ENCODE measurements around the gene TUBGCP2.
"Not testable (repeated sequence)": the region's sequence is repeated elsewhere in the genome, so short reads cannot be mapped to it uniquely, and the experiment has no call there.

TUBGCP2 gene

GRCh38 chr10:133324198-133324792, 15.6 kb upstream of the TUBGCP2 start:
- TF ChIP-seq ZNF274 (IDR thresholded peaks at IDR 0.05; ENCODE audit: low read depth, low read length), result no peak
- H3K4me3 ChIP-seq (ENCODE audit: low read length), result no peak overlapping the region

DNA sequence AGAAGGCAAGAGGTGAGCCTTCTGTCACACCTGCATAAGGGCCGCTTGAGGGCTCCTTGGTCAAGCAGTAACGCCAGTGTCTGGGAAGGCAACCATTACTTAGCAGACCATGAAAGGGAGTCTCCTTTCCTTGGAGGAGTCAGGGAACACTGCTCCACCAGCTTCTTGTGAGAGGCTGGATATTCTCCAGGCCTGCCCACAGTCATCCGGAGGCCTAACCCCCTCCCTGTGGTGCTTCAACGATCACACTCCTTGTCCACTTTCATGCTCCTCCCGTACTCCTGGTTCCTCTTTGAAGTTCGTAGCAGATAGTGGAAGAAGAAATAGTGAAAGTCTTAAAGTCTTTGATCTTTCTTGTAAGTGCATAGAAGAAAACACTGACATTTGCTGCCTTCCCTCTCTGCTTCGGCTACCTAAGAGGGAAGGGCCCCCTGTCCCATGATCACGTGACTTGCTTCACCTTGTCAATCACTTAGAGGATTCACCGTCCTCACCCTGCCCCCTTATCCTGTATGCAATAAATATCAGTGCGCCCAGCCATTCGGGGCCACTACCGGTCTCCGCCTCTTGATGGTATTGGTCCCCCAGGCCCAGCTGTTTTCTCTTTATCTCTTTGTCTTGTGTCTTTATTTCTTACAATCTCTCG, 13.5 kb upstream of the TUBGCP2 start:
- H3K4me3 ChIP-seq (ENCODE audit: low read length), result not testable (repeated sequence)

DNA sequence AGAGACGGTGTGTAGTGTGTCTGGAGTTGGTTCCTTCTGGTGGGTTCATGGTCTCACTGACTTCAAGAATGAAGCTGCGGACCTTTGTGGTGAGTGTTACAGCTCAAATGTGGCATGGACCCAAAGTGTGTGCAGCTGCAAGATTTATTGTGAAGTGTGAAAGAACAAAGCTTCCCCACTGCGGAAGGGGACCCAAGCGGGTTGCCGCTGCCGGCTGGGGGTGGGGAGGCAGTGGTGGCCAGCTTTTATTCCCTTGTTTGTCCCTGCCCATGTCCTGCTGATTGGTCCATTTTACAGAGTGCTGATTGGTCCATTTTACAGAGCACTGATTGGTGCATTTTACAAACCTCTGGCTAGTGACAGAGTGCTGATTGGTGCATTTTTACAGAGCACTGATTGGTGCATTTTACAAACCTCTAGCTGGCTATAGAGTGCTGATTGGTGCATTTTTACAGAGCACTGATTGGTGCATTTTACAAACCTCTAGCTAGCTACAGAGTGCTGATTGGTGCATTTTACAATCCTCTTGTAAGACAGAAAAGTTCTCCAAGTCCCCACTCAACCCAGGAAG, 12.3 kb upstream of the TUBGCP2 start:
- H3K4me3 ChIP-seq (ENCODE audit: low read length), result not testable (repeated sequence)

GRCh38 chr10:133318494-133319127, 9.9 kb upstream of the TUBGCP2 start:
- H3K4me3 ChIP-seq (ENCODE audit: low read length), result no peak overlapping the region
- TF ChIP-seq ZNF274 (IDR thresholded peaks at IDR 0.05; ENCODE audit: low read depth, low read length), result no peak

DNA sequence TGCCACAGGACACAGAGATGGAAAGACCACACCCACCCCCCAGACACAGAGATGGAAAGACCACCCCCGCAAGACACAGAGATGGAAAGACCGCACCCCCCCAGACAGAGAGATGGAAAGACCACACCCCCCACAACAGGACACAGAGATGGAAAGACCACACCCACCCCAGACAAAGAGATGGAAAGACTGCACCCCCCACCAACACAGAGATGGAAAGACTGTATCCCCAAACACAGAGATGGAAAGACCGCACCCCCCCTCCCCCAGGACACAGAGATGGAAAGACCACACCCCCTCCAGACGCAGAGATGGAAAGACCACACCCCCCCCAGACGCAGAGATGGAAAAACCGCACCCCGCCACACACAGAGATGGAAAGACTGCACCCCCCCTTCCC, 8.1 kb upstream of the TUBGCP2 start:
- no peak overlapping the region for H3K4me3 ChIP-seq (ENCODE audit: low read length)
- TF ChIP-seq ZNF274 (IDR thresholded peaks at IDR 0.05; ENCODE audit: low read depth, low read length), result no peak

DNA sequence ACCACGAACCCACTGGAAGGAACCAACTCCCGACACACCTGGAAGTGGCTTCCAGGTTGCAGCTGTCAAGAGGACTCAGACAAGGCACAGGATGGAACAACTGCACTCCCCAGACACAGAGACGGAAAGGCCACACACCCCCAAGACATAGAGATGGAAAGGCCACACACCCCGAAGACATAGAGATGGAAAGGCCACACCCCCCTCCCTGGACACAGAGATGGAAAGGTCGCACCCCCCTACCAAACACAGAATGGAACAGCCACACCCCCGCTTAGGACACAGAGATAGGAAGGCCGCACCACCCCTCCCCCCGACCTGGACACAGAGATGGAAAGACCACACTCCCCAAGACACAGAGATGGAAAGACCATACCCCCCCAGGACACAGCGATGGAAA, 7.6 kb upstream of the TUBGCP2 start:
- TF ChIP-seq ZNF274 (IDR thresholded peaks at IDR 0.05; ENCODE audit: low read depth, low read length), result no peak

GRCh38 chr10:133315847-133316246, 7.2 kb upstream of the TUBGCP2 start:
- H3K4me3 ChIP-seq (ENCODE audit: low read length), result no peak overlapping the region
- no peak for TF ChIP-seq ZNF274 (IDR thresholded peaks at IDR 0.05; ENCODE audit: low read depth, low read length)

More for the DNA sequence above, 7.6 kb upstream of the TUBGCP2 start:
- H3K4me3 ChIP-seq (ENCODE audit: low read length), result no peak overlapping the region

DNA sequence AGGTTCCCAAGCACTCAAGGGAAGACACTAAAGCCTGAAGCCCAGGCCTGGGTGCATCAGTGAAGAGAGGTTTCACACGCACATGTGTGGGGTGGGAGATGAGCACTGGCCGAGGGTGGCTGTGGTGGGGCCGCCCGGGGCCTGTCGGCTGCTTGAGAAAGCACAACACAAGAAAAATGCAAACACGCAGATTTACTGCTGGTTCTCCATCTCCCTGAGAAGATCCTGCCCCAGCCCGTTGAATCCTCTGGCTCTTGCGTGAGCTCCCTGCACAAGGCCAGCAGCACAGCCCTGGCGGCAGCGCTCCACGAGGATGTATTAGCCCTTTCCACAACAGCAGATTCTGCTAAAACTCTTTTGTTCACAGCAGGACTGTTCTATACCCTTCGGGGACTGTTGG, 6.2 kb upstream of the TUBGCP2 start:
- no peak overlapping the region for H3K4me3 ChIP-seq (ENCODE audit: low read length)
- TF ChIP-seq ZNF274 (IDR thresholded peaks at IDR 0.05; ENCODE audit: low read depth, low read length), result no peak

DNA sequence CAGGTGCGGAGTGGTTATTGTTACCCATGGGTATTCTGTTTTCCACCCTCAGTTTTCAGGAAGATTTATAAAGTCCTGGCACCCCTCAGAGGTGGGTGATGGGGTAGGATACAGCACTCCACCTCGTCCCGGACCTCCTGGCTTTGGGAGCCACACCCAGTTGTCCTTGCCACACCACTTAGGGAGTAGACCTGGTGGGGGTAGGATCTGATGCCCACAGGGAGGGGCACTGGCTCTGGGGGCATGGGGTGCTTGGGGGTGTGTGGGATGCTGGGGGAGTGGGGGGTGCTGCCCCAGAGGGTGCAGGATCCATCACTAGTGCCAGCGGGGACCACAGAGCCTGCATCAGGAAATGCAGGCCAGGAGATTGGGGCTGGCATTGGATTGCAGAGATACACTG, 4.5 kb upstream of the TUBGCP2 start:
- TF ChIP-seq ZNF274 (IDR thresholded peaks at IDR 0.05; ENCODE audit: low read depth, low read length), result no peak
- H3K4me3 ChIP-seq (ENCODE audit: low read length), result no peak overlapping the region

DNA sequence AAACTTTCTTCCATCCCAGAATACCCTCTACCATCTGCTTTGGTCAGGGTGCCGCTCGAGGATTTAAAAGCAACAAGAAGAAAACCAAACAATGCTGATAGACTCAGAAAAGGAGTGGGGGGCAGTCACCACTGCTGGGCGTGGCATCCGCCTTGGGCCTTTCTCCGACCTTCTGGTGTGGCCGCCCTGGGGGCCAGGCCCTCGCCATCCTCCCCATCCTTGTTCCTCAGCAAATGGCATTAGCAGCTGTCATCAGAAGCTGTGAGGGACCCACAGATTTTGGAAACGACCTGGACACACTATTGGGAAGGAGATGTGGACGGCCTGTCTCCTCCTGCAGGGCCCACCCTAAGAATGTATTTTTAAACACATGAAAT, 4.1 kb upstream of the TUBGCP2 start:
- no peak overlapping the region for H3K4me3 ChIP-seq (ENCODE audit: low read length)
- no peak for TF ChIP-seq ZNF274 (IDR thresholded peaks at IDR 0.05; ENCODE audit: low read depth, low read length)

DNA sequence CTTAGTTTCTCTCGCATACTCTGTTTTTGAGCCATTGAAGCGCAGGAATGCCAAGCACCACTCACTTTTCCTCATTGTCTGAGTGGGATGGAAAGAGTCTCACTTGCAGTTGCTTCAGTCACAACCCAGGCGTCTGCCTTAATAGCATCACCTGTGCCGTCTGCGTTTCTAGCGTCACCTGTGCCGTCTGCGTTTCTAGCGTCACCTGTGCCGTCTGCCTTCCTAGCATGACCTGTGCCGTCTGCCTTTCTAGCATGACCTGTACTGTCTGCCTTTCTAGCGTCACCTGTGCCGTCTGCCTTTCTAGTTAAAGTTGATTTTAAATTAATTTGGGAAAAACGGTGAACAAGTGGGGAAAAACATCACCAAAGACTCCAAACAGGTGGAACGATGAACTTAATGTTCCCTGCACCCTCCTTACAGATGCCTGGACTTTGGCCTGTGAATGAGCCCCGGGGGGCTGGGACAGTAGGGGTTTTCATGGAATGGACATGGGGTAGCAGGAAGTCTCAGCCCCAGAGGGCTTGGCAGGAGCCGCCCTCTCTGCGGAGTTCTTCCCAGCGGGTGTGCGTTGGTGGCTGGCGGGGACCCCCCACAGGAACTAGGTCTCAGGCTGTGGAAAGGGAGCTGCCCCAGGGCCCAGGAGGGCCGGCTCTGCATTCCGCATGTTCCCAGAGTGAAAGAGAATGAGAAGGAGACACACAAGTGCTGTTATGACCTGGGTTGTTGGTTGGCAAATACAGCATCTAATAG, 3.5 kb upstream of the TUBGCP2 start:
- no peak for TF ChIP-seq ZNF274 (IDR thresholded peaks at IDR 0.05; ENCODE audit: low read depth, low read length)
- H3K4me3 ChIP-seq (ENCODE audit: low read length), result no peak overlapping the region

DNA sequence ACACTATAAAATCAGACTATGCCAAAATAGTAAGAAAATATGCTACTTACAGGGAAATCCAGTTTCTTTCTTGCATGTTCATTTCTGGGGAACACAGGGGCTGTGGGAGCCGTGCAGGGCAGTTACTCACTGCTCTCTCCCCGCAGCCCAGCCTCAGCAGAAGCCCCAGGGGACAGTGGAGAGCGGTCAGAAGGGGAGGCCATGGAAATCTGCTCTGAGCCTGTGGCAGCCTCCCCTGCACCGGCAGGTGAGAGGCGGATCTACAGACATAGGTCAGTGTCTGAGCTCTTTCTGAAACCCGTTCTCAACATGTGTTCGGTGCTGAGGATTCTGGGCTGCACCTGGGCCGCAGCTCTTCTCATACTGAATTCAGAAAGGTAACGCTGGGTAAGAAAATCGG, 2.9 kb upstream of the TUBGCP2 start:
- no peak for TF ChIP-seq ZNF274 (IDR thresholded peaks at IDR 0.05; ENCODE audit: low read depth, low read length)
- no peak overlapping the region for H3K4me3 ChIP-seq (ENCODE audit: low read length)

- H3K4me3 ChIP-seq (ENCODE audit: low read length), result no peak overlapping the region
- no peak for TF ChIP-seq ZNF274 (IDR thresholded peaks at IDR 0.05; ENCODE audit: low read depth, low read length)
Observed at GRCh38 chr10:133310789-133311188, 2.1 kb upstream of the TUBGCP2 start.

DNA sequence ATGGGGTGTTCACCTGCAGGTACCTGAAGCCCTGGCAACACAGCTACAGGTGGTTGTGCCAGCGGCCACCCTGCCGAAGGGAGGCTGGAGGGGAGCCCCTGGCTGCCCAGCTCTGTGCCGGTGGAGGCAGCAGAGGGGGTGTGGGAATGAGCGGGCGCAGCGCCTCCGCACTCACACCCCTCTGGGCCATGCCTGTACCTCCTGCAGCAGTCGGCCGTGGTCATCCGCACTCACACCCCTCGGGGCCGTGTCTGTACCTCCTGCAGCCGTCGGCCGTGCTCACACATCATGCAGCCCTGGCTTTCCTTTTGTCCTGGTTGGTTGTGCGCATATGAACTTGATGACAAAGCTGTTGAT, 1.7 kb upstream of the TUBGCP2 start:
- TF ChIP-seq ZNF274 (IDR thresholded peaks at IDR 0.05; ENCODE audit: low read depth, low read length), result no peak
- H3K4me3 ChIP-seq (ENCODE audit: low read length), result no peak overlapping the region
